ENCODE data around the gene MGA. TPM values are rescaled to one million over a fixed set of nuclear protein-coding genes. Genes with fewer than 3 reads are reported as not detected.

Gene MGA
- polyA plus RNA-seq, 1 donor (not counting 4 experiments of a cell fraction or from before 2014, with no cell fraction given), result 6.3 TPM

DNA sequence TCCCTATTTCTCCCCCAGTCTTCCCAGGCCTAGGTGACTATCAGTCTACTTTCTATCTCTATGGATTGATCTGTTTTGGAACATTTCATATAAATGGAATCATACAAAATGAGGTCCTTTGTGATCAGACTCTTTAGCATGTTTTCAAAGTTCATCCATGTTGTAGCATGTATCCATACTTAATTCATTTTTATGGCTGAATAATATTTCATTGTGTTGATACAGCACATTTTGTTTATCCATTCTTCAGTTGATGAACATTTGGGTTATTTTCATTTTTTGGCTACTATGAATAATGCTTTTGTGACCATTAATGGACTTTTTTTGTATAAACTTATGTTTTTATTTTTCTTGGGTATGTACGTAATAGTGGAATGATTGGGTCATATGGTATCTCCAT is 19.2 kb upstream of the MGA start:
- Histone ChIP-seq H3K9me1 (ENCODE audit: control insufficient read depth, extremely low read depth, insufficient read depth, low read length) (no peaks in the 10 kb centered on the region), H3K4me1 (ENCODE audit: control insufficient read depth, extremely low read depth, insufficient read depth, low read length) (peaks cover 3% of the 10 kb centered on the region), H3K4me3 (ENCODE audit: control insufficient read depth in 2 of 3, extremely low read depth in 1 of 3, insufficient read depth in 2 of 3, low read depth in 1 of 3, low read length in 3 of 3) (no peak overlapping the region), H3K4me2 (ENCODE audit: control insufficient read depth, extremely low read depth, insufficient read depth, low read depth, low read length) (no peak overlapping the region), H3K27me3 (ENCODE audit: control insufficient read depth, extremely low read depth, insufficient read depth, low read length) (no peaks in the 10 kb centered on the region), H3K9ac (ENCODE audit: control insufficient read depth, extremely low read depth, insufficient read depth, low read length) (no peak overlapping the region), H4K20me1 (ENCODE audit: control insufficient read depth, extremely low read depth, insufficient read depth, low read length) (no peaks in the 10 kb centered on the region), H3K36me3 (ENCODE audit: control insufficient read depth in 2 of 2, extremely low read depth in 1 of 2, insufficient read depth in 2 of 2, low read length in 2 of 2) (no peaks in the 10 kb centered on the region), H3K27ac (ENCODE audit: control insufficient read depth, insufficient read depth, low read length) (no peak overlapping the region), H3K79me2 (ENCODE audit: control insufficient read depth, insufficient read depth, low read length) (no peaks in the 10 kb centered on the region), H2AFZ (ENCODE audit: control insufficient read depth, low read length) (no peak overlapping the region), H3K9me3 (ENCODE audit: control insufficient read depth, low read depth, low read length) (no peaks in the 10 kb centered on the region)
- TF ChIP-seq EZH2 (IDR thresholded peaks at IDR 0.05; ENCODE audit: low read length), result no peak
- no peak for TF ChIP-seq CTCF (optimal IDR thresholded peaks at IDR 0.05 in 1 of 3, IDR thresholded peaks at IDR 0.05 in 1 of 3, conservative IDR thresholded peaks at IDR 0.05 in 1 of 3; ENCODE audit: extremely low read depth in 1 of 3, insufficient read depth in 2 of 3, low read length in 3 of 3)
- dilution Hi-C loops (cut with MboI; ENCODE audit: extremely low pct_ligation_motif_present, low sequenced_read_pairs), result no loop called here
- no peak for DNase-seq (ENCODE audit: low read depth, low spot score)
- FAIRE-seq, result no peak

DNA sequence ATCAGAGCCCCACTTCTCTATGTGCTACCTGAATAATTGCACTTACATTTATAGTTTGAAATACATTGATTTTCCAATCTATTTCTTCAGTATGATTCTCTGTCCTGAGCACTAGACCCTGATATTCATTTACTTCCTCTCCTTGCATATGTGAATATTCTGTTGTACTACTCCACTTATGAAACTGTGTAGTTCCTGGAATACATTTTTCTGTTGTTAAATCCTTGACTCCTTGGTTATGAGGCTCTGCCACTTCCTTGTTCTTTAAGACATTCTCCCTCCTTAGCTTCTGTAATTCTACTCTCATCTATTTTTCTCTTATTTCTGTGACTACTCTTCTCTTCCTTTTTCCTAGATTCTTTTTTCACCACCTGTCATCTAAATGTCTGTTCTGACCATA is 12.9 kb upstream of the MGA start:
- dilution Hi-C loops (cut with MboI; ENCODE audit: extremely low pct_ligation_motif_present, low sequenced_read_pairs), result no loop called here
- no peak overlapping the region for H3K9ac ChIP-seq (ENCODE audit: control insufficient read depth, extremely low read depth, insufficient read depth, low read length)
- no peaks in the 10 kb centered on the region for H3K9me3 ChIP-seq (ENCODE audit: control insufficient read depth, low read depth, low read length)
- H3K79me2 ChIP-seq (ENCODE audit: control insufficient read depth, insufficient read depth, low read length), result no peaks in the 10 kb centered on the region
- H3K27ac ChIP-seq (ENCODE audit: control insufficient read depth, insufficient read depth, low read length), result no peak overlapping the region
- H3K4me3 ChIP-seq (ENCODE audit: control insufficient read depth in 2 of 3, extremely low read depth in 1 of 3, insufficient read depth in 2 of 3, low read depth in 1 of 3, low read length in 3 of 3), result no peak overlapping the region
- no peak overlapping the region for H3K4me2 ChIP-seq (ENCODE audit: control insufficient read depth, extremely low read depth, insufficient read depth, low read depth, low read length)
- H3K27me3 ChIP-seq (ENCODE audit: control insufficient read depth, extremely low read depth, insufficient read depth, low read length), result no peaks in the 10 kb centered on the region
- TF ChIP-seq EZH2 (IDR thresholded peaks at IDR 0.05; ENCODE audit: low read length) (no peak), CTCF (optimal IDR thresholded peaks at IDR 0.05 in 1 of 3, IDR thresholded peaks at IDR 0.05 in 1 of 3, conservative IDR thresholded peaks at IDR 0.05 in 1 of 3; ENCODE audit: extremely low read depth in 1 of 3, insufficient read depth in 2 of 3, low read length in 3 of 3) (no peak)
- DNase-seq (ENCODE audit: low read depth, low spot score), result no peak
- peaks cover 6% of the 10 kb centered on the region for H3K4me1 ChIP-seq (ENCODE audit: control insufficient read depth, extremely low read depth, insufficient read depth, low read length)
- H4K20me1 ChIP-seq (ENCODE audit: control insufficient read depth, extremely low read depth, insufficient read depth, low read length), result no peaks in the 10 kb centered on the region
- no peak overlapping the region for H2AFZ ChIP-seq (ENCODE audit: control insufficient read depth, low read length)
- no peaks in the 10 kb centered on the region for H3K36me3 ChIP-seq (ENCODE audit: control insufficient read depth in 2 of 2, extremely low read depth in 1 of 2, insufficient read depth in 2 of 2, low read length in 2 of 2)
- no peak for FAIRE-seq
- no peaks in the 10 kb centered on the region for H3K9me1 ChIP-seq (ENCODE audit: control insufficient read depth, extremely low read depth, insufficient read depth, low read length)

All from keratinocyte (primary cell).